SK-N-MC (cell line): ENCODE data around the gene ACOXL.

Experiments
- EZH2 ChIP-seq: fragments of 200-600 bp; sonication (generic); IDR thresholded peaks from one replicate; pipeline ENCODE4 v1.6.1; 2017; ENCODE audit warnings: antibody characterized with exemption
- FOXP2 ChIP-seq: optimal IDR thresholded peaks from 2 replicates; pipeline ENCODE3; 2011; ENCODE audit warnings: mild to moderate bottlenecking, moderate library complexity; ENCODE audit not compliant: insufficient read depth; ENCODE audit errors: extremely low read length, control extremely low read depth
- POLR2AphosphoS5 ChIP-seq: IDR thresholded peaks from 2 replicates; pipeline ENCODE4 v1.6.1; 2012; ENCODE audit warnings: mild to moderate bottlenecking, low read depth, low read length, borderline replicate concordance

GRCh38 chr2:110735366-110735765 lies 3.0 kb downstream of the ACOXL start:
- TF ChIP-seq POLR2AphosphoS5 (no peak), EZH2 (no peak), FOXP2 (no peak)
